Hepatocyte (in vitro differentiated cells): ENCODE measurements around the gene GATD1. TPM values are rescaled to one million over a fixed set of nuclear protein-coding genes. Genes with fewer than 3 reads are reported as not detected.
A peak's percentile ranks its signal among the peaks of the same experiment; 100 is the strongest.

ENCODE experiments used
- DNase-seq: peaks from one replicate; pipeline ENCODE4 v3.0.0-alpha.2; 2016; ENCODE audit warnings: low spot score
- H2AFZ ChIP-seq: fragments of 200-600 bp; sonication (generic); 2 replicates; pipeline ENCODE4 v1.6.0; 2016; ENCODE audit warnings: antibody characterized with exemption, mild to moderate bottlenecking
- H3K27ac ChIP-seq: fragments of 200-600 bp; sonication (generic); 2 replicates; pipeline ENCODE4 v1.5.1; 2016; ENCODE audit warnings: mild to moderate bottlenecking
- H3K27me3 ChIP-seq: fragments of 200-600 bp; sonication (generic); 2 replicates; pipeline ENCODE4 v1.6.1; 2016
- H3K36me3 ChIP-seq: fragments of 200-600 bp; sonication (generic); replicated peaks from 2 replicates; pipeline ENCODE4 v1.5.1; 2016; ENCODE audit warnings: low read depth; ENCODE audit not compliant: insufficient read depth
- H3K4me1 ChIP-seq: fragments of 200-600 bp; sonication (generic); 2 replicates; pipeline ENCODE4 v1.5.1; 2016; ENCODE audit warnings: mild to moderate bottlenecking, moderate library complexity; ENCODE audit not compliant: insufficient read depth
- H3K4me2 ChIP-seq: fragments of 200-600 bp; sonication (generic); 2 replicates; pipeline ENCODE4 v1.6.0; 2016
- H3K4me3 ChIP-seq: fragments of 200-600 bp; sonication (generic); 2 replicates; pipeline ENCODE4 v1.5.1; 2016; ENCODE audit warnings: mild to moderate bottlenecking
- H3K79me2 ChIP-seq: fragments of 200-600 bp; sonication (generic); 2 replicates; pipeline ENCODE4 v1.6.0; 2017; ENCODE audit warnings: mild to moderate bottlenecking
- H3K9me2 ChIP-seq: fragments of 200-600 bp; sonication (generic); replicated peaks from 2 replicates; pipeline ENCODE4 v1.6.0; 2017; ENCODE audit warnings: mild to moderate bottlenecking; ENCODE audit not compliant: insufficient read depth
- H3K9me3 ChIP-seq: fragments of 200-600 bp; sonication (generic); 2 replicates; pipeline ENCODE4 v1.5.1; 2016; ENCODE audit warnings: low read depth, mild to moderate bottlenecking
- H4K20me1 ChIP-seq: fragments of 200-600 bp; sonication (generic); 2 replicates; pipeline ENCODE4 v1.6.0; 2016; ENCODE audit warnings: mild to moderate bottlenecking; ENCODE audit not compliant: insufficient read depth, poor library complexity, severe bottlenecking
- CTCF ChIP-seq: fragments of 200-600 bp; sonication (generic); IDR thresholded peaks from 2 replicates; pipeline ENCODE4 v1.5.1; 2016; ENCODE audit warnings: antibody characterized with exemption, mild to moderate bottlenecking; ENCODE audit not compliant: poor library complexity
- EZH2 ChIP-seq: fragments of 200-600 bp; sonication (generic); IDR thresholded peaks from 2 replicates; pipeline ENCODE4 v1.6.1; 2016; ENCODE audit warnings: antibody characterized with exemption, mild to moderate bottlenecking, borderline replicate concordance
- EZH2phosphoT487 ChIP-seq: fragments of 200-600 bp; sonication (generic); IDR thresholded peaks from one replicate; pipeline ENCODE4 v1.6.1; 2018; ENCODE audit warnings: antibody characterized with exemption, mild to moderate bottlenecking, low read depth, moderate library complexity; ENCODE audit not compliant: unreplicated experiment, severe bottlenecking
- WGBS: methylation state at CpG from one replicate; pipeline ENCODE4 v1.1.6; 2016; ENCODE audit warnings: low lambda C conversion rate; ENCODE audit errors: missing lambda C conversion rate; 5-methylcytosine and 5-hydroxymethylcytosine counted together
- polyA plus RNA-seq: library from polyadenylated mRNA; unstranded; fragments of >200 nt; fragmentation: Nextera tagmentation; extraction: Ambion mirVana; gene quantifications from 2 replicates; pipeline ENCODE4 v1.2.1, GENCODE V29; 2016
- total RNA-seq: library from RNA; depleted of rRNA; stranded (reverse); fragments of >200 nt; gene quantifications from 2 replicates; pipeline ENCODE4 v1.2.3, GENCODE V29; 2014

The GATD1 gene
- total and polyA plus RNA-seq, 2 experiments from 2014 or later, result 24.2 to 29.0 TPM

GRCh38 chr11:825366-826226 is 48.3 kb upstream of the GATD1 start:
- no peak for DNase-seq
- H3K27ac ChIP-seq, result no peak overlapping the region
- H3K27me3 ChIP-seq, result peaks cover 21% of the 10 kb centered on the region
- H3K4me1 ChIP-seq, result peaks cover 37% of the 10 kb centered on the region
- peaks cover 15% of the 10 kb centered on the region for H4K20me1 ChIP-seq
- H3K9me2 ChIP-seq, result no peaks in the 10 kb centered on the region
- H3K79me2 ChIP-seq, result peaks cover 14% of the 10 kb centered on the region
- H3K36me3 ChIP-seq, result no peaks in the 10 kb centered on the region
- H2AFZ ChIP-seq, result no peak overlapping the region
- WGBS, result 77% methylated on average over 12 of the region's 12 CpGs
- no peaks in the 10 kb centered on the region for H3K9me3 ChIP-seq
- no peak overlapping the region for H3K4me3 ChIP-seq
- TF ChIP-seq EZH2 (no peak), CTCF (no peak), EZH2phosphoT487 (no peak)
- peak overlapping the region; percentile 96 for H3K4me2 ChIP-seq

- Histone ChIP-seq H3K4me3 (no peak overlapping the region), H3K27ac (no peak overlapping the region), H3K9me3 (no peaks in the 10 kb centered on the region), H2AFZ (no peak overlapping the region), H3K4me1 (peaks cover 35% of the 10 kb centered on the region), H3K36me3 (no peaks in the 10 kb centered on the region), H3K9me2 (no peaks in the 10 kb centered on the region), H3K27me3 (peaks cover 21% of the 10 kb centered on the region), H3K79me2 (peaks cover 19% of the 10 kb centered on the region), H3K4me2 (no peak overlapping the region), H4K20me1 (peaks cover 16% of the 10 kb centered on the region)
- no peak for DNase-seq
- 86% methylated on average over 10 of the region's 11 CpGs for WGBS
- TF ChIP-seq CTCF, result no peak
Observed at GRCh38 chr11:824942-825341, 47.7 kb upstream of the GATD1 start.

GRCh38 chr11:824292-824880 is 47.1 kb upstream of the GATD1 start:
- H3K4me1 ChIP-seq, result peaks cover 29% of the 10 kb centered on the region
- no peak for DNase-seq
- TF ChIP-seq EZH2 (no peak), EZH2phosphoT487 (no peak), CTCF (no peak)

More at GRCh38 chr11:824292-824880, 47.1 kb upstream of the GATD1 start:
- 97% methylated on average over 32 of the region's 59 CpGs for WGBS
- Histone ChIP-seq H3K9me3 (no peaks in the 10 kb centered on the region), H3K27me3 (peaks cover 21% of the 10 kb centered on the region), H3K27ac (no peak overlapping the region), H3K36me3 (no peaks in the 10 kb centered on the region), H3K4me2 (no peak overlapping the region), H3K9me2 (no peaks in the 10 kb centered on the region), H3K4me3 (no peak overlapping the region), H2AFZ (no peak overlapping the region), H3K79me2 (peaks cover 19% of the 10 kb centered on the region), H4K20me1 (peaks cover 16% of the 10 kb centered on the region)
